H1 (cell line): ENCODE data around the gene CRHR1. TPM values are rescaled to one million over a fixed set of nuclear protein-coding genes. Genes with fewer than 3 reads are reported as not detected.

Source experiments
- CTCF ChIA-PET: fragments of 300-600 bp; sonication (Branson Sonifier 250); formaldehyde crosslinking; loops from one replicate; lab custom pipeline; 2021; ENCODE audit not compliant: partially characterized antibody; lab: Charles Lee
- POLR2A ChIA-PET: fragments of 300-600 bp; sonication (Branson Sonifier 250); formaldehyde crosslinking; loops from one replicate; lab custom pipeline; 2021; ENCODE audit warnings: inconsistent platforms; ENCODE audit not compliant: partially characterized antibody; lab: Charles Lee
- DNase-seq, 2 experiments: peaks; one replicate each; pipeline versions ENCODE4 v3.0.0 to v3.0.0-alpha.2; 2010 to 2022; ENCODE audit warnings: low spot score in 2 of 2, low read depth in 1 of 2, mixed read lengths in 1 of 2
- FAIRE-seq: peaks from 2 replicates; lab custom pipeline; 2011; peaks lifted over from hg19 to GRCh38; lab: Jason Lieb, UNC
- H2AFZ ChIP-seq: 2 replicates; pipeline ENCODE4 v1.8.1; 2012; ENCODE audit warnings: low read length, inconsistent platforms
- H2AK5ac ChIP-seq: 2 replicates; pipeline ENCODE4 v1.6.1; 2013; ENCODE audit warnings: low read depth, low read length
- H2BK120ac ChIP-seq: replicated peaks from 2 replicates; pipeline ENCODE3; 2013; ENCODE audit warnings: low read depth, low read length, inconsistent platforms
- H2BK12ac ChIP-seq: 2 replicates; pipeline ENCODE4 v1.6.1; 2013; ENCODE audit warnings: low read depth, low read length
- H2BK15ac ChIP-seq: 2 replicates; pipeline ENCODE4 v1.6.1; 2013; ENCODE audit warnings: low read length
- H2BK20ac ChIP-seq: 2 replicates; pipeline ENCODE4 v1.6.1; 2013; ENCODE audit warnings: low read length
- H2BK5ac ChIP-seq: 2 replicates; pipeline ENCODE4 v1.6.1; 2013; ENCODE audit warnings: low read depth, low read length
- H3K14ac ChIP-seq: 2 replicates; pipeline ENCODE4 v1.6.1; 2013; ENCODE audit warnings: inconsistent platforms; ENCODE audit not compliant: insufficient read length
- H3K18ac ChIP-seq: 2 replicates; pipeline ENCODE4 v1.6.1; 2013; ENCODE audit warnings: low read length; ENCODE audit errors: extremely low read depth
- H3K23ac ChIP-seq: 2 replicates; pipeline ENCODE4 v1.6.1; 2013; ENCODE audit warnings: inconsistent platforms; ENCODE audit not compliant: insufficient read length
- H3K23me2 ChIP-seq: 2 replicates; pipeline ENCODE4 v1.6.1; 2013; ENCODE audit warnings: low read depth, low read length
- H3K27ac ChIP-seq: 2 replicates; pipeline ENCODE4 v1.6.1; 2011; ENCODE audit warnings: low read depth, low read length, inconsistent platforms
- H3K27me3 ChIP-seq, 4 experiments: replicated peaks in 1 of 4; 1 replicate in 1 of 4; 2 replicates in 3 of 4; pipeline versions ENCODE4 v1.6.1 to v1.8.1; 2011 to 2013; ENCODE audit warnings: low read length in 3 of 4, mild to moderate bottlenecking in 3 of 4, inconsistent platforms in 2 of 4, mixed read lengths in 2 of 4, moderate library complexity in 1 of 4; ENCODE audit not compliant: control insufficient read depth in 3 of 4, insufficient read depth in 3 of 4; ENCODE audit errors: extremely low read depth in 1 of 4
- H3K36me3 ChIP-seq, 4 experiments: 2 replicates each; pipeline versions ENCODE4 v1.6.1 to v1.8.1; 2011 to 2013; ENCODE audit warnings: mild to moderate bottlenecking in 4 of 4, low read length in 3 of 4, moderate library complexity in 2 of 4, control low read depth in 1 of 4, inconsistent platforms in 1 of 4; ENCODE audit not compliant: insufficient read depth in 4 of 4, control insufficient read depth in 2 of 4
- H3K4ac ChIP-seq: replicated peaks from 2 replicates; pipeline ENCODE3; 2013; ENCODE audit warnings: low read length, low read depth, mixed read lengths, inconsistent platforms; ENCODE audit not compliant: insufficient read length
- H3K4me1 ChIP-seq, 4 experiments: replicated peaks in 1 of 4; 1 replicate in 1 of 4; 2 replicates in 3 of 4; pipeline versions ENCODE4 v1.6.1 to v1.8.1; 2011 to 2013; ENCODE audit warnings: low read length in 3 of 4, inconsistent platforms in 2 of 4, mixed read lengths in 1 of 4; ENCODE audit not compliant: insufficient read depth in 4 of 4, control insufficient read depth in 3 of 4
- H3K4me2 ChIP-seq, 2 experiments: 2 replicates each; pipeline versions ENCODE4 v1.6.1 to v1.8.1; 2011 to 2013; ENCODE audit warnings: low read depth in 2 of 2, low read length in 2 of 2, control low read depth in 1 of 2, inconsistent platforms in 1 of 2, mild to moderate bottlenecking in 1 of 2; ENCODE audit not compliant: insufficient read depth in 1 of 2
- H3K4me3 ChIP-seq, 4 experiments: fragments of 200-600, 300-600 bp in 1 of 4; sonication (generic), shearing (Covaris generic), sonication (Bioruptor Twin) in 1 of 4; 2 replicates each; pipeline versions ENCODE4 v1.5.1 to v1.8.1; 2011 to 2016; ENCODE audit warnings: low read length in 4 of 4, low read depth in 3 of 4, control low read depth in 2 of 4, inconsistent platforms in 2 of 4, mild to moderate bottlenecking in 2 of 4, mixed read lengths in 1 of 4, moderate library complexity in 1 of 4; ENCODE audit not compliant: insufficient read depth in 2 of 4; ENCODE audit errors: extremely low read depth in 1 of 4
- H3K56ac ChIP-seq: replicated peaks from 2 replicates; pipeline ENCODE3; 2013; ENCODE audit warnings: low read depth, mild to moderate bottlenecking, mixed read lengths, low read length, inconsistent platforms; ENCODE audit not compliant: insufficient read length
- H3K79me1 ChIP-seq: 2 replicates; pipeline ENCODE4 v1.6.1; 2013; ENCODE audit warnings: low read depth, low read length, control low read depth
- H3K79me2 ChIP-seq, 2 experiments: 2 replicates each; pipeline versions ENCODE4 v1.6.1 to v1.8.1; 2012 to 2013; ENCODE audit warnings: low read length in 2 of 2, mild to moderate bottlenecking in 2 of 2, inconsistent platforms in 1 of 2; ENCODE audit not compliant: insufficient read depth in 2 of 2, control insufficient read depth in 1 of 2
- H3K9ac ChIP-seq, 4 experiments: replicated peaks in 1 of 4; 1 replicate in 1 of 4; 2 replicates in 3 of 4; pipeline versions ENCODE4 v1.6.1 to v1.8.1; 2011 to 2013; ENCODE audit warnings: low read depth in 3 of 4, low read length in 3 of 4, control low read depth in 2 of 4, mild to moderate bottlenecking in 2 of 4, moderate library complexity in 2 of 4, inconsistent platforms in 1 of 4; ENCODE audit errors: extremely low read depth in 1 of 4
- H3K9me3 ChIP-seq, 2 experiments: 2 replicates each; pipeline versions ENCODE4 v1.6.1 to v1.8.1; 2012 to 2013; ENCODE audit warnings: mild to moderate bottlenecking in 2 of 2, moderate library complexity in 2 of 2, control low read depth in 1 of 2, inconsistent platforms in 1 of 2, low read depth in 1 of 2, low read length in 1 of 2, mixed read lengths in 1 of 2; ENCODE audit not compliant: insufficient read depth in 2 of 2
- H4K20me1 ChIP-seq, 2 experiments: replicated peaks in 1 of 2; 2 replicates each; pipeline versions ENCODE3 to v1.8.1; 2011 to 2013; ENCODE audit warnings: inconsistent platforms in 2 of 2, low read length in 2 of 2, mild to moderate bottlenecking in 1 of 2; ENCODE audit not compliant: insufficient read depth in 2 of 2, control insufficient read depth in 1 of 2
- H4K5ac ChIP-seq: 2 replicates; pipeline ENCODE4 v1.6.1; 2013; ENCODE audit warnings: low read length, low read depth, mixed read lengths, inconsistent platforms; ENCODE audit not compliant: insufficient read length
- H4K8ac ChIP-seq: 2 replicates; pipeline ENCODE4 v1.8.0; 2013; ENCODE audit warnings: mild to moderate bottlenecking, moderate library complexity, low read length, inconsistent platforms; ENCODE audit not compliant: insufficient read depth; ENCODE audit errors: extremely low read depth
- H4K91ac ChIP-seq: replicated peaks from 2 replicates; pipeline ENCODE3; 2013; ENCODE audit warnings: low read length, mixed read lengths, inconsistent platforms; ENCODE audit not compliant: insufficient read length
- BCL11A ChIP-seq, 2 experiments: IDR thresholded peaks; one replicate each; pipeline ENCODE4 v1.6.1; 2011; ENCODE audit warnings: low read depth in 2 of 2, low read length in 2 of 2, mild to moderate bottlenecking in 2 of 2
- EZH2 ChIP-seq: fragments of 200-600 bp; sonication (generic); IDR thresholded peaks from 2 replicates; pipeline ENCODE4 v1.7.1; 2012; ENCODE audit warnings: low read depth, mild to moderate bottlenecking, moderate library complexity, low read length, inconsistent platforms; ENCODE audit not compliant: severe bottlenecking
- HDAC2 ChIP-seq, 2 experiments: fragments of 300-600 bp in 1 of 2; sonication (generic) in 1 of 2; IDR thresholded peaks; 2 replicates each; pipeline ENCODE4 v1.6.1; 2011 to 2012; ENCODE audit warnings: low read depth in 2 of 2, low read length in 2 of 2, mild to moderate bottlenecking in 2 of 2, moderate library complexity in 2 of 2, borderline replicate concordance in 1 of 2, inconsistent platforms in 1 of 2
- RFX5 ChIP-seq: IDR thresholded peaks from 2 replicates; pipeline ENCODE4 v1.6.1; 2011; ENCODE audit warnings: low read depth, low read length, improper control_type of control experiment, borderline replicate concordance
- WGBS, 2 experiments: shearing (Covaris generic) in 1 of 2; methylation state at CpG; one replicate each; pipeline versions ENCODE4 v1.1.6 to v1.1.7; 2013 to 2015; ENCODE audit warnings: low lambda C conversion rate in 2 of 2, mixed read lengths in 2 of 2, inconsistent platforms in 1 of 2, low coverage in 1 of 2, missing lambda C conversion rate in 1 of 2; ENCODE audit not compliant: insufficient replicate concordance in 2 of 2, insufficient coverage in 1 of 2, insufficient read length in 1 of 2; ENCODE audit errors: extremely low coverage in 1 of 2, missing lambda C conversion rate in 1 of 2; 5-methylcytosine and 5-hydroxymethylcytosine counted together
- polyA plus RNA-seq, 7 experiments: library from polyadenylated mRNA; depleted of rRNA in 3 of 7; stranded (reverse) in 5 of 7; unstranded in 2 of 7; fragments of >200 nt in 5 of 7; fragments of 200-250 nt in 2 of 7; gene quantifications; 1 replicate in 5 of 7; 2 replicates in 1 of 7; 4 replicates in 1 of 7; pipeline versions ENCODE4 v1.2.1 to v1.2.3, GENCODE V29; 2011 to 2013; ENCODE audit warnings: missing spikeins in 2 of 7, mixed read lengths in 2 of 7
- total RNA-seq: library from RNA; stranded (reverse); fragmentation: NEBNext Ultra II Directional; extraction: Animal tissue kit (Norgen Biotek cat#: 25700); gene quantifications from 2 replicates; pipeline ENCODE4 v1.2.1, GENCODE V29; 2021
- TF ChIP-seq, protein P1 (sequence below): IDR thresholded peaks from 2 replicates; pipeline ENCODE4 v1.6.1; 2012; ENCODE audit warnings: inconsistent platforms
- TF ChIP-seq, protein P2 (sequence below): IDR thresholded peaks from 2 replicates; pipeline ENCODE4 v1.6.1; 2011; ENCODE audit warnings: low read length, improper control_type of control experiment

The CRHR1 gene
- total and polyA plus RNA-seq, 2 of the 8 experiments (the other 6 are each of a cell fraction or from before 2014, with no cell fraction given): 0.56 to 1.7 TPM

DNA sequence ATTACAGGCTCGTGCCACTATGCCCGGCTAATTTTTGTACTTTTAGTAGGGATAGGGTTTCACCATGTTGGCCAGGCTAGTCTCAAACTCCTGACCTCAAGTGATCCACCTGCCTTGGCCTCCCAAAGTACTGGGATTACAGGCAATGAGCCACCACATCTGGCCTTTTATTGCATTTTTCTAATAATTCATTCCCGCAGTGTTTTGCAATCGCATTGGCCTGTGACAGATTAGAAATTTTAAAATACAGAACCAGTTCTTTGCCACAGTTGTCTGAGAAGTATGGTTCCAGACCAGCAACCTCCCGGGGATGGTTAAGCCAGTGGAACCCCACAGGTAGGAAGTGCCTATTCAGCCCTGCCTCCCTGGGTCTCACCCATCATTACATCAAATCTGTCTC, 3.2 kb upstream of the CRHR1 start:
- H4K8ac ChIP-seq: no peak overlapping the region
- no peak overlapping the region for H4K5ac ChIP-seq
- peaks cover 0 to 8% (median 0%) of the 10 kb centered on the region in 4 experiments; a peak in 4 of 7 replicates for H3K4me1 ChIP-seq
- WGBS, 2 experiments: 70% methylated on average over 3 of the region's 5 CpGs; no CpG with 5 or more reads in 1 of the 2 experiments
- H2BK12ac ChIP-seq: no peak overlapping the region
- H3K79me1 ChIP-seq: no peaks in the 10 kb centered on the region
- no peak overlapping the region for H4K91ac ChIP-seq
- H3K9me3 ChIP-seq: no peaks in the 10 kb centered on the region
- no peak overlapping the region for H2BK15ac ChIP-seq
- H3K14ac ChIP-seq: no peak overlapping the region
- DNase-seq (no peak), FAIRE-seq (no peak)
- no peak overlapping the region for H2BK120ac ChIP-seq
- no peak overlapping the region for H3K4me2 ChIP-seq
- POLR2A ChIA-PET: no interaction called here
- no peak overlapping the region for H3K4ac ChIP-seq
- no peak overlapping the region for H3K56ac ChIP-seq
- no peak overlapping the region for H3K27ac ChIP-seq
- H3K36me3 ChIP-seq: no peaks in the 10 kb centered on the region
- CTCF ChIA-PET: interaction anchor here (2.1 to 7.3 kb wide), 5 partner anchors 8 to 43 kb away, joined by 8 to 84 read pairs (median 50); no protein-coding TSS in a partner anchor
- H3K18ac ChIP-seq: no peak overlapping the region
- no peaks in the 10 kb centered on the region for H3K79me2 ChIP-seq
- no peak overlapping the region for H3K9ac ChIP-seq
- peaks cover 12 to 38% (median 33%) of the 10 kb centered on the region in 4 experiments for H3K27me3 ChIP-seq
- H3K4me3 ChIP-seq: no peak overlapping the region
- no peak overlapping the region for H2BK5ac ChIP-seq
- no peak overlapping the region for H2BK20ac ChIP-seq
- TF ChIP-seq, protein P1, sequence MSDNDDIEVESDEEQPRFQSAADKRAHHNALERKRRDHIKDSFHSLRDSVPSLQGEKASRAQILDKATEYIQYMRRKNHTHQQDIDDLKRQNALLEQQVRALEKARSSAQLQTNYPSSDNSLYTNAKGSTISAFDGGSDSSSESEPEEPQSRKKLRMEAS: no peak
- TF ChIP-seq RFX5 (no peak), HDAC2 (IDR thresholded peaks at IDR 0.05; ENCODE audit: borderline replicate concordance in 1 of 2, low read depth in 2 of 2, low read length in 2 of 2) (no peak), BCL11A (IDR thresholded peaks at IDR 0.05; ENCODE audit: low read depth in 2 of 2, low read length in 2 of 2) (no peak), EZH2 (no peak)
- TF ChIP-seq, protein P2, sequence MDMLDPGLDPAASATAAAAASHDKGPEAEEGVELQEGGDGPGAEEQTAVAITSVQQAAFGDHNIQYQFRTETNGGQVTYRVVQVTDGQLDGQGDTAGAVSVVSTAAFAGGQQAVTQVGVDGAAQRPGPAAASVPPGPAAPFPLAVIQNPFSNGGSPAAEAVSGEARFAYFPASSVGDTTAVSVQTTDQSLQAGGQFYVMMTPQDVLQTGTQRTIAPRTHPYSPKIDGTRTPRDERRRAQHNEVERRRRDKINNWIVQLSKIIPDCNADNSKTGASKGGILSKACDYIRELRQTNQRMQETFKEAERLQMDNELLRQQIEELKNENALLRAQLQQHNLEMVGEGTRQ: no peak
- TF ChIP-seq, all 59 proteins: peak for 0
- H4K20me1 ChIP-seq: no peaks in the 10 kb centered on the region
- no peak overlapping the region for H3K23ac ChIP-seq
- H3K23me2 ChIP-seq: peaks cover 16% of the 10 kb centered on the region; the same call in 1 of the 2 replicates
- H2AK5ac ChIP-seq: no peak overlapping the region
- no peak overlapping the region for H2AFZ ChIP-seq
